Measurements from ENCODE around the gene FAM13C.

FAM13C gene

DNA sequence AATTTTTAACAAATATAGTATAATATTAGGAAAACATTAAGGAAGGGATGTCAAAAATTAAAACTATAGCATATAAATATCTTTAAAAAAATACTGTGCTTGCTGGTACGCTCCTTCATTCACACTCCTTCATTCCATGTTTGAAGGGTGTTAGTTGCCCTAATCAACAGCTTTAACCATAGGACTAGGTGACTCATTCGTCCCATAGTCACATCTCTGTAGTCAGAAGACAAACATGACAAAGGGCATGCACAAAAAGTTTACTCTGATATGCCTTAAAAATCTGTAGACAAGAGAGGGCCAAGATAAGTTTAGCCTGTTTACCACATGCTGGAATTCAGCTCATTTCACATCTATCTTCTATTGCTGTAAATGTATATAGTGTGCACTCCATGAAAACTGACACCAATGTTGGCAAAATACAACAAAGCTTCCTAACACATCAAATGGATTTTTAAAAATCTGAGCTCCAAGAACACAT lies 646 bp downstream of the FAM13C start:
- peak; percentile 51 for DNase-seq (ENCODE audit: low spot score)

GRCh38 chr10:59360605-59361405 lies 1.5 kb downstream of the FAM13C start:
- no peak for DNase-seq (ENCODE audit: low spot score)

- DNase-seq (ENCODE audit: low spot score): no peak
Observed at GRCh38 chr10:59358576-59358975, 3.8 kb downstream of the FAM13C start.

DNA sequence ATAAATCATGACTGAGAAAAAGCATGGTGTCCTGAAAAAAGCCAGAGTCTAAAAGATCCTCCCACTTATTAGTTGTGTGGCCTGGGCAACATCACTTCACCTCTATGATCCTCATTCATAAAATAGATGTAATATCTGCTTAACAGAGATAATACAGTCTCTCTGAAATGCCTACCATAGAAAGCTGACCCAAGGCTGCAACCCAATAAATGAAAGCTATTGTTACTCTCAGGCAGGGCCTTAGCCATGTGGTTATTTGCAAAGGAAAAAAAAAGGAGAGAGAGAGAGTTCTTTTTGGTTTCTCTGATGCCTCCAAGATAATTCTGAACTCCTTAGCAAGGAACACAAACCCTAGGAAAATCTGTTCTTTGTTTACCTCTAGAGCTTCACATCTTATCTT lies 7.9 kb downstream of the FAM13C start:
- DNase-seq (ENCODE audit: low spot score): no peak

GRCh38 chr10:59350558-59350957 lies 11.8 kb downstream of the FAM13C start:
- DNase-seq (ENCODE audit: low spot score): no peak

DNA sequence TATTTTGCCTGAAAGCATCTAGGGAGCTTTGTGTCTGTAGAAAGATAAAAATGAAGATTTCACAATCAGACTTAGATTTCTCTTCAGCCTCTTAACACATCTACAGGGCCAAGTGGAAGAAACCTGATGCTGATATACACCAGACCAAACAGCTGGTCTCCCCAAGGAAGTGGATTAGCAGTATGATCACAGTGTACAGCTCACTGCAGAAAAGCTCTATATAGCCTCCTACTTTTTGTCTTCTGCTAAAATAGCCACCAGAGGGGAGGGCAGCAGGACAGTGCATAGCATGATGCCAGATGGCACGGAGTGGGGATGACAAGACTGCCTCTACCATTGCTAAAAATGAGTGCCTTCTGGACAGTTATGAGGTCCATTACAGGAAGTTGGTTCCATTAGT lies 16.0 kb downstream of the FAM13C start:
- DNase-seq (ENCODE audit: low spot score): no peak

DNA sequence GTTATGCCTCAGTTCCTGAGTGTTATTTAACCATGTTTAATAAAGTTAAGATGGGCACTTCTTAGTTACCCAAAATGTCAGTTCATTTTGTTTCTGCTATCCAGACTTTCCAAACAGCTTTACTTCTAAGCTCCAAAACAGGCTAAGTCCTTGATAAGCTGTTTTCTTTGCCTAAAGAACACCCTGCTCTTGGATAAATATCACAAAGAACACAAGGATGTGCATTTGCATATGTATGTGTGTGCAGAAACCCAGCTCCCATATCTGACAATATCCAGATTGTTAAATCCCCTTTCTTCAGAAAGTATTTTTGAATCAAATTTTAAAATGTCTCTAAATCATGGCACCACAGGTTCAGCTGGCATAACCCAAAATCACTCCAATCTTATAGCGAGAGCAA lies 19.6 kb downstream of the FAM13C start:
- no peak for DNase-seq (ENCODE audit: low spot score)

DNA sequence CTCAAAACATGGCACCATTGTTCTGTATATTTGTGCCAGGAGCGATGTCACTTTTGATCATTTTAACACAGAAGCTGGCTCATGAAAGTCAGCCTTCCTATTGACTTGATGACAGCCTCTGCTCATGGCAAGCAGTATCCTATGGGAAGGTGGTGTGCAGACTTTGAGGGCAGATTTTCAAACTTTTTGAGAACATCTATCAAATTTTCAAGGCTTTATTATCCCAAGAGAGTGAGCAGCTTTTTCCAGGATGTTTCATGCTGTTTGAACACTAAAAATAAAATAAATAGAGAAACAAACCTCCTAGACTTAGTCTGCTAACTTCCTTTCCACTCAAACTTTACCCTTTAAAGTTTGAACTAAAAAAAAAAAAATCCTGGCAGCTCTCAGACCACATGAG lies 20.3 kb downstream of the FAM13C start:
- DNase-seq (ENCODE audit: low spot score): no peak

GRCh38 chr10:59340285-59340684 lies 22.1 kb downstream of the FAM13C start:
- DNase-seq (ENCODE audit: low spot score): no peak

DNA sequence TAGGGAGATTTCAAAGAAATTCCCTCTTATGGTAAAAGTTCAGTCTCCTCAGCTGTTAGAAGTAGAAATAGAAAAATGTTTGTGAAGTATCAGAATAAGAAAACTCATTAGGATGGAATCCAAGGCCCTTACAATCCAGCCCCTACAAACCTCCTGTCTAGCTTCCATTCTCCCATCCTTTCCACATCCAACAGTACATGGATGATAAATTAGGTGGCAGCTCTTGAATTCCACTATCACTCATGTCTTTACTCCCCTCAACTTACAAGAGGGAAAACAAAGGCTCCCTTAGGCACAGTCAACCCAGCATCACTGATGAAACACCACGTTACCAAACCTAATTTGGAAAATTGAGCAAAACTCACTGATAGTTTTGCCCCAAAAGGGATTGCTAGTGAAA lies 23.0 kb downstream of the FAM13C start:
- DNase-seq (ENCODE audit: low spot score): no peak

DNA sequence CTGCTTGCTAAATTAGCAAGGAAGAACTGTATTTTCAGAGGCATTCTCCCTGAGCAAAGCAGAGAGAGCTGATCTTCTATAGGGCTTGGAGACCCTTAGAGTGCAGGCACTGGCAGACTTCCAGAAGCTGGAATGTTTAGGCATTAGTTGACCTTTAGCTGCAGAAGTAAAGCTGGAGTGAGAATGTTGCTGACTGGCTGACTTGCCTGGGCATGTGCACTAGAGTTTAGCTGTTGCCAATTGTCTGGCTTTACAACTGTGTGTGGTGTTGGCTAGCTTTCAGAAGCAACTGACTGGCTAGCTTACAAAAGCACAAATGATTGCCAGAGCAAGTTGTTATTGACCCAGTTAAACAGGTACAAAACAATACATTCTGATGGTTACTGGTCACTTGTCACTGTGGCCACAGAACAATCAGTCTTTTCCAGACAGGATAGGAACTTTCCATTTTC lies 25.1 kb downstream of the FAM13C start:
- peak; percentile 9 for DNase-seq (ENCODE audit: low spot score)

GRCh38 chr10:59336632-59337031 lies 25.7 kb downstream of the FAM13C start:
- DNase-seq (ENCODE audit: low spot score): no peak

DNA sequence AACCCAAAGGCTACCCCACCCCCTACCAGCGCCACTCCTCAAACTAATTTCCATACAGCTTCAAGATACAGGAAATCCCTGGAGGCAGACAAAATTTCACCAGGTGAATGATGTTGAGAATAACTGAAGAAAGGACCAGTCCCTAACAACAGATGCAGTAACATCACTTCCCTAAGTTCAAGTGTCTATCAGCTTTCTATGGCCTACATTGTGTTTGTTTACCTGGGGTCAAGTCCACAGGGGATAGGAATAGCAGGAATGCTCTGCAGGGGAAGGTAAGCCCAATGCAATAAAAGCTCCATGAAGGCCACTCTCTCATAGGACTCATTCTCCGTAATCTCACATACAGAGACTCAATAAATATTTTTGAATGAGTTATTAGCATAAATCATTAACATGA lies 26.9 kb downstream of the FAM13C start:
- DNase-seq (ENCODE audit: low spot score): no peak

DNA sequence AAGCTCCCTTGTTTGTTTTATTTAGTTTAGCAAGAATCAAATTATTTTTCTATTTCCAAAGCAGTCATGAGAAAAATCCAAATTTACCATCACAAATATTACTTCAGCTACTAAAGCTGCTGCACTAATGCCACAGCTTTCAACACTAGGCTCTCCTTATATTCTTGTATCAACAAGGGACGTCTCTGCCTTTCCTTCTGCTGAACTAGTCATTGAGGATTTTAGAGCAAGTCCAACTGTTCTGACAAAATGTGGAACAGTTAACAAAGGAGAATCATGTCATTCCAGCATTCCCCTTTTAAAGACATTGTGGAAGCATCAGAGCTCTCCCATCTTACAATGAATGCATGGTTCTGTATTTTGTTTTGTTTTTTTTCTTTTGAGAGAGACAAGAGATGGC lies 28.6 kb downstream of the FAM13C start:
- DNase-seq (ENCODE audit: low spot score): no peak

GRCh38 chr10:59332581-59332980 lies 29.8 kb downstream of the FAM13C start:
- DNase-seq (ENCODE audit: low spot score): no peak

DNA sequence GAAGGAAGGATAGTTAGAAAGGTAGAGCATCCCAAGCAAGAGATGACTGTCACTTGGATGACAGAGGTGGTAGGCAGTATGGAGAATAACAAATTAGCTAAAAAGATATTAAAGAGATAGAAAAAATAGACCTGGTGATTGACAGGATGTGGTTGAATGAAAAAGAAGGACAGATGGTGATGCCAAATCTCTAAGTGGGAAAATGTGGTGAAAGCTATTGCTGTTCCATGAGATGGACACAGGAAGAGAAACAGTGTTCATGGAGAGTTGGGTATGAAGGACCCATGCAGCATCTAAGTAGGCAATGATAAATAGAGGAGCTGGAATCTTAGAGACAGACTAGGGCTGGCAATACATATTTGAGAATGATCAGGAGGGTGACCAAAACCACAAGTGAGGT lies 30.7 kb downstream of the FAM13C start:
- DNase-seq (ENCODE audit: low spot score): no peak

- no peak for DNase-seq (ENCODE audit: low spot score)
Observed at GRCh38 chr10:59325116-59325515, 37.2 kb downstream of the FAM13C start.

DNA sequence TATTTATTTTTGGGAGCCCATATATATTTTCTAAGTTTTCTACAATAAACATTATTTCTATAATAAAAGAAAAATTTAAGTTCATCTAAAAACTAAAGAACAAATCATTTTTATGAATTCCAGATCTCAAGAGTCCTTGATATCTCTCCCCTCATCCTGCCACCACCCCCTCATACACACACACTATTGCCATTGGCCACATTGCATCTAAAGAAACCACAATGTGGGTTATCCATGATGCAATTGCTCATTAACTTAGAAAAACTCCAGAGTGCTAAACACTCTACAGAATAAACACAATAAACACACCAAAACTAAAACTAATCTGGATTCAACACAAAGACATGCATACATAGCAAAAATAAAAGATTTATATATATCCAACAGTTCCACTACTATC lies 37.8 kb downstream of the FAM13C start:
- no peak for DNase-seq (ENCODE audit: low spot score)

DNA sequence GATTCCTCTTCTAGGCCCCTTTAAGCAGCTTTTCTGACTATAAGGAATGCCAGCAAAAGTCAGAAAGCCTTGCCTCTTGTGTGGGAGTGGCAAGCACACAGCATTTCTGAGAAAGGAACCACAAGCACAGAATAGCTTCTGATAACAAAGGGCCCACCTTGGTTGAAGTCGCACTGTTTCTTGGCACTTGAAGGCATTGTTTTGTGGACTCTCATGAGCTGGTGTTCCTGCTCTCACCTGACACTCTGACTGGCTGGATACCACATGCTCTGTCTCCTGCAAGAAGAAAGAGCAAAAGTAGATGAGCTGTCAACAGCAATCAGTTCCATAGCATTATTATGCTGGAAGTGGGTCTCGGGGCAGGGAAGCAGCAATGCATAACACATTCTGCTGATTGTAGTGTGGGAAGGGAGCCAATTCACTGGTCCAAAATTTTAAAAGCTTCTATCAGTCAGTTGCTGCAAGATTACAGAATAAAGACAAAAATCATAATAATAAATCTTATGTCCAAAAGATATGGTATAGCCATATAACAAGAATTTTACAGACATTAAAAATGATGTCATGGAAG lies 38.4 kb downstream of the FAM13C start:
- DNase-seq (ENCODE audit: low spot score): no peak

- DNase-seq (ENCODE audit: low spot score): no peak
Observed at GRCh38 chr10:59323036-59323459, 39.3 kb downstream of the FAM13C start.

DNA sequence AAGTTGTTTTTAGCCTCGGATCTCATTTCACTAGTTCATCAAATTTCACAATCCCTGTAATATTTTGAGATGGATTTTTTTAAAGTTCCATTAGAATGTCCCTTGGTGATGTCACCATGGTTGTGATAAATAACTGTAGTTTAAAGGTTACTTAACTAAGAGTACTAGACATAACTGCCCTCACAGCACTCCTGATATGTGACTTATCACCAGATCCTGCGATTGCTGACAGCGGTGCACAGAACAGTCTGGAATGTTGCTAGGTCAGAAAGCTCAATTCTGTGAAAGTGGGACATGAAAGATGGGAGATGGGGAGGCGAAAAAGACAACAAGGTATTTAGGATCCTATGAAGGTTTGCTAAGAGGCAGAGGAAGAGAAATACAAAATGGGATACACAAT lies 40.2 kb downstream of the FAM13C start:
- no peak for DNase-seq (ENCODE audit: low spot score)

GRCh38 chr10:59320355-59320754 lies 42.0 kb downstream of the FAM13C start:
- DNase-seq (ENCODE audit: low spot score): no peak

DNA sequence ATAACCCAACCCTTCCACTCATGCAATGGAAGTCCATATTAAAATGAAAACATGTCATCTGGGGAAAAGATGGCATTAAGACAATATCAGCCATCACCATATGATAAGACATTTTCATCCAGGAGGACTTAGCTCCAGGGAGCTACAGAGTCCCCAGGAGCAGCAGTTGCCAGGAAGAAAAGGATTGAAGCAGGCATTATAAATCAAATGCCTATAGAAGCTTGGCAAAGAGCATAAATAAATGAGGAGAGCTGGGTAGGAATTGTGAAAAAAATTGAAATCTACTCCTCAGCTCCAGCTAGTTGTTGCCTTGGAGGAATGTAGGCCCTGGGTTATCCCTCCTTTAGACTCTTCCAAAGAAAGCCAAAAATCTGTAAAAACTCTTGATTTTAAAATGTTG lies 42.5 kb downstream of the FAM13C start:
- no peak for DNase-seq (ENCODE audit: low spot score)

GRCh38 chr10:59317066-59317465 lies 45.3 kb downstream of the FAM13C start:
- DNase-seq (ENCODE audit: low spot score): no peak
